ENCODE measurements around the gene NLN.

Gene NLN

GRCh38 chr5:65808818-65809217 lies 86.8 kb downstream of the NLN start:
- peak; percentile 55 for DNase-seq (ENCODE audit: low read depth, low spot score)

- DNase-seq (ENCODE audit: low read depth, low spot score): peak; percentile 95
These were observed 88.0 kb downstream of the NLN start for GRCh38 chr5:65809817-65810531.

GRCh38 chr5:65811004-65811403 lies 89.0 kb downstream of the NLN start:
- DNase-seq (ENCODE audit: low read depth, low spot score): peak; percentile 46

- DNase-seq (ENCODE audit: low read depth, low spot score): peak; percentile 28
These were observed 89.9 kb downstream of the NLN start for GRCh38 chr5:65811885-65812284.

- no peak for DNase-seq (ENCODE audit: low read depth, low spot score)
These were observed 90.6 kb downstream of the NLN start for GRCh38 chr5:65812648-65813047.

- no peak for DNase-seq (ENCODE audit: low read depth, low spot score)
These were observed 91.2 kb downstream of the NLN start for GRCh38 chr5:65813174-65813573.

- peak; percentile 26 for DNase-seq (ENCODE audit: low read depth, low spot score)
These were observed 93.2 kb downstream of the NLN start for GRCh38 chr5:65815161-65815560.

- DNase-seq (ENCODE audit: low read depth, low spot score): no peak
These were observed 94.7 kb downstream of the NLN start for GRCh38 chr5:65816729-65817128.

GRCh38 chr5:65817931-65818330 lies 95.9 kb downstream of the NLN start:
- peak; percentile 22 for DNase-seq (ENCODE audit: low read depth, low spot score)

- no peak for DNase-seq (ENCODE audit: low read depth, low spot score)
These were observed 96.6 kb downstream of the NLN start for GRCh38 chr5:65818592-65818991.

GRCh38 chr5:65819215-65819904 lies 97.4 kb downstream of the NLN start:
- DNase-seq (ENCODE audit: low read depth, low spot score): no peak

- no peak for DNase-seq (ENCODE audit: low read depth, low spot score)
These were observed 97.9 kb downstream of the NLN start for GRCh38 chr5:65819905-65820240.

- DNase-seq (ENCODE audit: low read depth, low spot score): peak; percentile 19
These were observed 98.4 kb downstream of the NLN start for GRCh38 chr5:65820373-65820772.

GRCh38 chr5:65821966-65822365 lies 100.0 kb downstream of the NLN start:
- DNase-seq (ENCODE audit: low read depth, low spot score): no peak

GRCh38 chr5:65822710-65823109 lies 100.7 kb downstream of the NLN start:
- peak; percentile 26 for DNase-seq (ENCODE audit: low read depth, low spot score)

- peak; percentile 23 for DNase-seq (ENCODE audit: low read depth, low spot score)
These were observed 101.2 kb downstream of the NLN start for GRCh38 chr5:65823204-65823603.

- DNase-seq (ENCODE audit: low read depth, low spot score): no peak
These were observed 101.9 kb downstream of the NLN start for GRCh38 chr5:65823845-65824445.

- DNase-seq (ENCODE audit: low read depth, low spot score): no peak
These were observed 103.7 kb downstream of the NLN start for GRCh38 chr5:65825408-65826328.

- peak; percentile 41 for DNase-seq (ENCODE audit: low read depth, low spot score)
These were observed 106.3 kb downstream of the NLN start for GRCh38 chr5:65828022-65828896.

- peak; percentile 54 for DNase-seq (ENCODE audit: low read depth, low spot score)
These were observed 108.9 kb downstream of the NLN start for GRCh38 chr5:65830856-65831255.

- peak; percentile 61 for DNase-seq (ENCODE audit: low read depth, low spot score)
These were observed 109.3 kb downstream of the NLN start for GRCh38 chr5:65831276-65831675.

All from astrocyte of the hippocampus (primary cell).